Measurements from ENCODE around the gene NDOR1. TPM values are rescaled to one million over a fixed set of nuclear protein-coding genes. Genes with fewer than 3 reads are reported as not detected.

NDOR1 gene
- total RNA-seq, 1 donor from 2014 or later: 10.1 TPM

- ATAC-seq: peak; percentile 16
These were observed 9.8 kb upstream of the NDOR1 start for GRCh38 chr9:137195525-137196220.

GRCh38 chr9:137198051-137198901, 7.2 kb upstream of the NDOR1 start:
- DNase-seq (ENCODE audit: low spot score) (peak; percentile 76), ATAC-seq (peak; percentile 6)

More at GRCh38 chr9:137195525-137196220, 9.8 kb upstream of the NDOR1 start:
- DNase-seq (ENCODE audit: low spot score): no peak

- DNase-seq (ENCODE audit: low spot score): no peak
- no peak for ATAC-seq
These were observed 6.6 kb upstream of the NDOR1 start for GRCh38 chr9:137198902-137199283.

GRCh38 chr9:137199411-137200121, 5.9 kb upstream of the NDOR1 start:
- no peak for ATAC-seq
- DNase-seq (ENCODE audit: low spot score): no peak

GRCh38 chr9:137200311-137201204, 4.9 kb upstream of the NDOR1 start, which contains the start of gene TPRN:
TSS of gene TPRN (minus strand) at chr9:137200741. CDS start at chr9:137200711, 30 bp downstream.
- peak; percentile 81 for ATAC-seq
- peak; percentile 100 for DNase-seq (ENCODE audit: low spot score)

- DNase-seq (ENCODE audit: low spot score) (no peak), ATAC-seq (no peak)
These were observed 4.2 kb upstream of the NDOR1 start for GRCh38 chr9:137201205-137201868.

- DNase-seq (ENCODE audit: low spot score) (no peak), ATAC-seq (no peak)
These were observed 2.5 kb upstream of the NDOR1 start for GRCh38 chr9:137202966-137203365.

- no peak for DNase-seq (ENCODE audit: low spot score)
- ATAC-seq: no peak
These were observed 772 bp upstream of the NDOR1 start for GRCh38 chr9:137204731-137205125.

GRCh38 chr9:137206602-137207001, 1.1 kb downstream of the NDOR1 start:
- DNase-seq (ENCODE audit: low spot score) (no peak), ATAC-seq (no peak)

GRCh38 chr9:137211532-137211931, 6.0 kb downstream of the NDOR1 start:
- ATAC-seq (no peak), DNase-seq (ENCODE audit: low spot score) (no peak)

- DNase-seq (ENCODE audit: low spot score) (no peak), ATAC-seq (no peak)
These were observed 7.0 kb downstream of the NDOR1 start for GRCh38 chr9:137212520-137212919.

- ATAC-seq (no peak), DNase-seq (ENCODE audit: low spot score) (no peak)
These were observed 7.9 kb downstream of the NDOR1 start for GRCh38 chr9:137213160-137214060.

GRCh38 chr9:137214620-137215019, 9.1 kb downstream of the NDOR1 start:
- DNase-seq (ENCODE audit: low spot score) (no peak), ATAC-seq (no peak)

GRCh38 chr9:137215196-137215986, 9.9 kb downstream of the NDOR1 start:
- ATAC-seq: no peak
- DNase-seq (ENCODE audit: low spot score): no peak

- ATAC-seq (no peak), DNase-seq (ENCODE audit: low spot score) (no peak)
These were observed 10.9 kb downstream of the NDOR1 start for GRCh38 chr9:137216188-137216965.

- DNase-seq (ENCODE audit: low spot score) (no peak), ATAC-seq (peak; percentile 52)
These were observed 12.0 kb downstream of the NDOR1 start for GRCh38 chr9:137217276-137218211.

Data from left lobe of liver (tissue), 2 donors.